ENCODE data around the gene TOMM20. TPM values are rescaled to one million over a fixed set of nuclear protein-coding genes. Genes with fewer than 3 reads are reported as not detected.
"Not testable (repeated sequence)": the region's sequence is repeated elsewhere in the genome, so short reads cannot be mapped to it uniquely, and the experiment has no call there.

TOMM20 gene
- total RNA-seq, 1 donor from 2014 or later = 104 TPM

DNA sequence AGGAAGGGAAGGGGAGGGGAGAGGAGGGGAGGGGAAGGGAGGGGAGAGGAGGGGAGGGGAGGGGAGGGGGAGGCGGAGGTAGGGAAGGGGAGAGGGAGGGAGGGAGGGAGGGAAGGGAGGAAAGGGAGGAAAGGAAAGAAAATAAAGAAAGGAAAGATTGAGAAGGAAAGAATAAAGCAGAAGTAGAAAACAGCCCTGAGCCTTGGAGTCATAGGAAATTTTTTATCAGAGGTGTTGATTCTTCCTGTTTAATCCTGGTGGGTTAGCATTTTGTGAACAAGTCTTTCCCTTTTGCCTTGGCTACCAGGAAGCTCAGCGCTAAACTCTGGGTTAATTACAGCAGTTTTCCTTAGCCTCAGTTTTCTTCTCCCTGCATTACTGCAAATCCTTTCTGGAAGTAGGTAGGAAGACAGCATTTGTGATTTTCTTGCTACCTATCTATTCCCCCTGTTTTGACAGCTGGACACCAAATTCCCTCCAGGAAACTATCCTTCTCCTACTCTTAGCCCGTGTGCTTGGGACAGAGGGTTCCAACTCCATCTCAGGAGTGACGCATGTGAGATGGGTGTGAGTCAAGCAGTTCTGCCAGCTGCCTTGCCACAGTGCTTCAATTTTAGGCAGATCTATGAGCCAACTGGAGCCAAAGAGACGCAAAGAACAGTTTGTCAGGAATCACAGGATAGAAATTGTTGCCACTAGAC lies 26.9 kb downstream of the TOMM20 start:
- peak; percentile 4 for DNase-seq (ENCODE audit: low spot score)

DNA sequence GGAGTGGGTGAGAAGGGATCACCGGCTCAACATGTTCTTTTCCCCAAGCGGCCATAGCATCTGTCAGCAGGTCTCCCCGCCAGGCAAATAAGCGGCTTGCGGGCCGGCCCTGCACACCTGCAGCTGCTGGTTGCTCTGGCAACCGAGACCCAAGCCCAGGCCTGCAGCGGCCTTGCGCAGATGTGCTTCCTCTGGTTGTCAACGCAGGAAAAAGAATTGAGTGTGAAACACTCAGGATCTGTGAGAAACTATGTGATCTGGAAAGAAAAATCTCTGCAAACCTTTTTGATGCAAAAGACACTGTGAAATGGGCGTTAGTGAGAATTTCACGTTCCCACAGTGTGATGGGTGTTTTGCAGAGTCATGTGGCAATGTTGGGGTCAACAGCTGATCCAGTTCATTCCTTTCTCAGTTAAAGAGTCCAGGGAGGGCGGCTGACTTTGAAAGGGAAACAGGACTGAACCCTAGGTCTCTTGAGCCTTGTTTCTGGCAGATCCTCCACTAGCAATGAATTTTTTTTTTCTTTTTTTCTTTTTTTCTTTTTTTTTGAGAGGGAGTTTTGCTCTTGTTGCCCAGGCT lies 28.4 kb downstream of the TOMM20 start:
- DNase-seq (ENCODE audit: low spot score) = peak; percentile 40

DNA sequence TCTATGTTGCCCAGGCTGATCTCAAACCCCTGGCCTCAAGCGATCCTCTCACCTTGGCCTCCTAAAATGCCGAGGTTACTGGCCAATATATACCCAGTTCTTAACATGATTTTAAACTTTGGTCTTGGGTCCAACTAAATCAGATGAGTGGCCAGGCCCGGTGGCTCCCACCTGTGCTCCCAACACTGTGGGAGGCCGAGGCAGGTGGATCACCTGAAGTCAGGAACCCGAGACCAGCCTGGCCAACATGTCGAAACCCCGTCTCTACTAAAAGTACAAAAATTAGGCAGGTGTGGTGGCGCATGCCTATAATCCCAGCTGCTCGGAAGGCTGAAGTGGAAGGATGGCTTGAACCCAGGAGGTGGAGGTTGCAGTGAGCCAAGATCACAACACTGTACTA lies 29.6 kb downstream of the TOMM20 start:
- peak; percentile 41 for DNase-seq (ENCODE audit: low spot score)

GRCh38 chr1:235098547-235098946 lies 30.1 kb downstream of the TOMM20 start:
- peak; percentile 25 for DNase-seq (ENCODE audit: low spot score)

GRCh38 chr1:235097501-235097900 lies 31.1 kb downstream of the TOMM20 start:
- not testable (repeated sequence) for DNase-seq (ENCODE audit: low spot score)

DNA sequence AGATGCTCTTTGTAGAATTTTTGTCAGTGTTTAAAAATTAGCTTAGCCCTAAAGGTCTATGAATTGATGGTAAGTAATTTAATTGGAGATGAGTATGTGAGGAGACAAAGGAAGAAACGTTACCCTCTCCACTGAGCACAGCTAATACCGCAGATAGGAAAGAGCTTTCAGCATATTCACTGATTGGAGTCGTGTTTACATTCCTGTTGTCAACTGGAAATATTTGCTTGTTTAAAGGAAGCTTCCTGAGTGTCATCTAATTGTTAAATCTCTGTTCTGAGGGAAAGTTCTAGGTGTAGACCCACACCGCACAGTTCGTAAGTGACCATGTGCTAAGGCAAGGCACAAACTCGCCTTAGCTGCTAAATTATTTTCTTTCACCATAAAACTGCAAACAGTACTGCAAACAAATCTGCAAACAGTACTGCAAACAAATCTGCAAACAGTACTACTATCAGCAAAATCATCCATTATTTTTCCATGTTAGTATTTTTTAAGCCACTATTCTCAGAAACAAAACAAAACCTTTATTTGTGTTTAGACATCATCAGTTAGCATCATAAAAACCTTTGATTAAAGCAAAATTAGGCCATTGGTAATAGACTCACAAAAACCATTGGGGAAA lies 32.6 kb downstream of the TOMM20 start:
- no peak for DNase-seq (ENCODE audit: low spot score)

DNA sequence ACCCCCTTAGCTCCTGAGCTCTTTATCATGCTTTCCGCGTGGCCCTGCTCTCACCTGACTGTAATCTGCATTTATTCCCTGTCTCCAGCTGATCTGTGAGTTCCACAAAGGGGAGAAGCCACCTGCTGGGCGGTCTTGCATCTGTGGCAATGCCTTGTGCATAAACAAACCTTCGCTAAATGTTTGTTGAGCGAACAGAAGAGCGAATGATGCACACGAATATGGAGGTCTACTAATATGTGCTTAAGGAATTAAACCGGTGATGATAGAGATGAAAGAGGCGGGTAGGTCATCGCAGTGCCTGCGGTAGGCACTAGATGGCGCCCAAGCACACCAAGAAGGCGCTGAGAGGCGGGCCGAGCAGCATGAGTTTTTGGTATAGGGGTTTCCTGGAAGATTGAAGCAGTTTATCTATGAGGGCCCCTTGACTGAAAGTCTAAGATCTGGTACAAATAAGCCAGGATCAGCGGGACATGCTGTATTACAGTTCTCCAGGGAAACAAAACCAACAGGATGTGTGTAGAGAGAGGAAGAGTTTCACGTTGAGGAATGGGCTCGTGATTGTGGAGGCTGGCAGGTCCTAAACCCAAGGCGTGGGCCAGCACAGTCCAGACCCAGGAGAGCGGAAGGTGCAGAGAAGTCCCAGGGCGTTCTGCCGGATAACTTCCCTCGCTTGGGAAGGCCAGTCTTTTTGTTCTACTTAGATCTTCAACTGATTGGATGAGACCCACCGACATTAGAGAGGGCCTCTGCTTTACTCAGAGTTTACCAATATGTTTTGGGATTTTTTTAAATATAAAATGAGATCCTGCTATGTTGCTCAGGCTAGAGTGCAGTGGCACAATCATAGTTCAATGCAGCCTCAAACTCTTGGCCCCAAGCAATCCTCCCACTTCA lies 34.7 kb downstream of the TOMM20 start:
- DNase-seq (ENCODE audit: low spot score) = peak; percentile 76

GRCh38 chr1:235093013-235093695 lies 35.5 kb downstream of the TOMM20 start:
- DNase-seq (ENCODE audit: low spot score) = no peak

DNA sequence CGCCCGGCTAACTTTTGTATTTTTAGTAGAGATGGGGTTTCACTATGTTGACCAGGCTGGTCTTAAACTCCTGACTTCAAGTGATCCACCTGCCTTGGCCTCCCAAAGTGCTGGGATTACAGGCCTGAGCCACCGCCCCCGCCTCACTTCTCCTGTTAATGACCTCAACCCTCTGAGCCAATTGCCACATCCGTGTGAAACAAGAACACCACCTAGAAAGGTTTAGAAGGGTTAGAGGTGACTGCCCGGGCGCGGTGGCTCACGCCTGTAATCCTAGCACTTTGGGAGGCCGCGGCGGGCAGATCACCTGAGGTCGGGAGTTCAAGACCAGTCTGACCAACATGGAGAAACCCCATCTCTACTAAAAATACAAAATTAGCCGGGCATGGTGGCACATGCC lies 36.2 kb downstream of the TOMM20 start:
- DNase-seq (ENCODE audit: low spot score) = not testable (repeated sequence)

DNA sequence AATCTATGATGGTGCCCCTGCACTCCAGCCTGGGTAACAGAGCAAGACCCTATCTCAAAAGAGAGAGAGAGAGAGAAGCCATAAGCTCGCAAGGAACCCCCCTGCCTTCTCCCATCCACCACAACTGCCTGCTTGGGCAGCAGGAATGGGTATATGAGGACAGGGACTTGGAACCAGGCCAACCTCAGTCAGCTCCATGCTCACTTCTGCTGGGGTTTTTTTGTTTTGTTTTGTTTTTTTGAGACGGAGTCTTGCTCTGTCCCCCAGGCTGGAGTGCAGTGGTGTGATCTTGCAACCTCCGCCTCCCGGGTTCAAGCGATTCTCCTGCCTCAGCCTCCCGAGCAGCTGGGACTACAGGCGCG lies 36.6 kb downstream of the TOMM20 start:
- not testable (repeated sequence) for DNase-seq (ENCODE audit: low spot score)

DNA sequence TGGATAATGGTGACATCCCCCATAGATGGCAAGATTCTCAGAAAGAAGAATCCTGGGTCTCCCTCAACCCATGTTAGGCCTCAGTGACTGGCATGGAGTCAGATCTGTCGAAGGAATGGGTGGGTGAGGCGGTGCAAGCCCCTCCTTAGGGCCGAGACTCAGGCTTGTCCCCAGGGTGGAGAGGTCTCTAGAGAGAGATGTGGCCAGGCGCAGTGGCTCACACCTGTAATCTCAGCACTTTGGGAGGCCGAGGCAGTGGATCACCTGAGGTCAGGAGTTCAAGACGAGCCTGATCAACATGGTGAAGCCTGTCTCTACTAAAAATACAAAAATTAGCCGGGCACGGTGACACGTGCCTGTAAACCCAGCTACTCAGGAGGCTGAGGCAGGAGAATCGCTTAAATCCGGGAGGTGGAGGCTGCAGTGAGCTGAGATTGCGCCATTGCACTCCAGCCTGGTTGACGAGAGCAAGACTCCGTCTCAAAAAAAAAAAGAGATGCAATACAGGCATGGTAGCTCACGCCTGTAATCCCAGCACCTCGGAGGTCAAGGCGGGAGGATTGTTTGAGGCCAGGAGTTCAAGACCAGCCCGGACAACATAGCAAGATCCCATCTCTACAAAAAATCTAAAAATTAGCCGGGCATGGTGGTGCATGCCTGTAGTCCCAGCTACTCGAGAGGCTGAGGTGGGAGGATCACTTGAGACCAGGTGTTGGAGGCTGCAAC lies 37.2 kb downstream of the TOMM20 start:
- not testable (repeated sequence) for DNase-seq (ENCODE audit: low spot score)

GRCh38 chr1:235090406-235091069 lies 38.1 kb downstream of the TOMM20 start:
- DNase-seq (ENCODE audit: low spot score) = no peak

DNA sequence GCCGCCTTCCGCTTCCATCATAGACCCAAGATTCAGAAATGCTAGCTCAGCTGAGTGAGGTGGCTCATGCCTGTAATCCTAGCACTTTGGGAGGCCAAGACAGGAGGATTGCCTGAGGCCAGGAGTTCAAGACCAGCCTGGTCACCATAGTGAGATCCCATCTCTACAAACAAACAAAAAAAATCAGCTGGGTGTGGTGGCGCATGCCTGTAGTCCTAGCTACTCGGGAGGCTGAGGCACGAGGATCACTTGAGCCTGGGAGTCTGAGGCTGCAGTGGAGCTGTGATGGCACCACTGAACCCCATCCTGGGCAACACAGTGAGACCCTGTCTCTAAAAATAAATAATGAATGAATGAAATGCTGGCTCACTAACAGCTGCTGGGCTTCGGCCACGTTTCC lies 39.7 kb downstream of the TOMM20 start:
- no peak for DNase-seq (ENCODE audit: low spot score)

- no peak for DNase-seq (ENCODE audit: low spot score)
These were observed 40.2 kb downstream of the TOMM20 start for GRCh38 chr1:235088430-235088829.

DNA sequence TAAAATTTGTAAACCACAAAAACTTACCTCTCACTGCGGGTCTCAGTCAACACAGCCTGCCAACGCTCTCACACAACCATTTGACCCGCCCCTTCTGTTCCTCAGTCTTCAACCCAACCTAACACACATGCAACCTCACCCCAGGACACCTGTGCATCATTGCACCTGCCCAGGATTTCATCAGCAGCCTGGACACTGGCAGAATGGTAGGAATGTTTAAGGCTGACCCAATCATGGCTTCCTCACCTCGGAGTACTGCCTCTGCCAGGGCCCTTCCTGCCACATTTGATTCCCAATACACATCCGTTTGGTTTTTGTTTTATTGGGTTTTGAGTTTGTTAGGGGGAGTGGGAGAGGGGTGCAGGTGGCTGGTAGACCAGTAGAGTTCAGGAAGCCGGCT lies 40.7 kb downstream of the TOMM20 start:
- DNase-seq (ENCODE audit: low spot score) = no peak

GRCh38 chr1:235085411-235086117 lies 43.1 kb downstream of the TOMM20 start:
- not testable (repeated sequence) for DNase-seq (ENCODE audit: low spot score)

GRCh38 chr1:235080788-235081187 lies 47.8 kb downstream of the TOMM20 start:
- not testable (repeated sequence) for DNase-seq (ENCODE audit: low spot score)

GRCh38 chr1:235080297-235080657 lies 48.4 kb downstream of the TOMM20 start:
- DNase-seq (ENCODE audit: low spot score) = not testable (repeated sequence)

GRCh38 chr1:235079443-235080296 lies 49.0 kb downstream of the TOMM20 start:
- DNase-seq (ENCODE audit: low spot score) = no peak

All from ureter (tissue), 1 donor.